HepG2 (cell line): ENCODE measurements around the gene SRGAP2B. TPM values are rescaled to one million over a fixed set of nuclear protein-coding genes. Genes with fewer than 3 reads are reported as not detected.
"Not testable (repeated sequence)": the region's sequence is repeated elsewhere in the genome, so short reads cannot be mapped to it uniquely, and the experiment has no call there.

Source experiments
- ATAC-seq: fragments of 200-7000 bp; cut with Tn5 transposase; 3 replicates; pipeline ENCODE4 v1.9.1; 2020; ENCODE audit warnings: mild to moderate bottlenecking, moderate library complexity
- BruUV-seq: library from RNA; stranded (reverse); fragments of 400-500 nt; replicated peaks from 2 replicates; lab custom pipeline; 2021; lab: Mats Ljungman, UMichigan
- CTCF ChIA-PET: fragments of 300-600 bp; formaldehyde crosslinking; extraction: SDS; loops from one replicate; lab custom pipeline; 2021; ENCODE audit warnings: low total read pairs, inconsistent platforms, low intra/inter-chr PET ratio; lab: Yijun Ruan, JAX
- POLR2A ChIA-PET: fragments of 350-600 bp; sonication (Branson Sonifier 250); formaldehyde crosslinking; loops from one replicate; lab custom pipeline; 2020; ENCODE audit warnings: antibody characterized with exemption, inconsistent platforms; lab: Yijun Ruan, JAX
- DNase-seq: peaks from one replicate; pipeline ENCODE4 v3.0.0-alpha.2; 2015; ENCODE audit warnings: low spot score
- FAIRE-seq: peaks from 3 replicates; lab custom pipeline; 2011; peaks lifted over from hg19 to GRCh38; lab: Jason Lieb, UNC
- H2AFZ ChIP-seq: one replicate; pipeline ENCODE4 v1.6.1; 2011; ENCODE audit warnings: low read length, inconsistent platforms
- H3K27ac ChIP-seq: fragments of 300-600 bp; 3 replicates; pipeline ENCODE4 v1.8.0; 2011; ENCODE audit warnings: mixed run types, mild to moderate bottlenecking, mixed read lengths, low read length, inconsistent platforms; ENCODE audit not compliant: insufficient read depth; ENCODE audit errors: extremely low read length
- H3K27me3 ChIP-seq, 2 experiments: fragments of 200-600 bp in 1 of 2; 2 replicates in 1 of 2; 3 replicates in 1 of 2; pipeline versions ENCODE4 v1.6.0 to v1.8.0; 2011; ENCODE audit warnings: low read length in 2 of 2, mild to moderate bottlenecking in 2 of 2, moderate library complexity in 2 of 2, inconsistent platforms in 1 of 2; ENCODE audit not compliant: insufficient read depth in 2 of 2, control insufficient read depth in 1 of 2
- H3K36me3 ChIP-seq, 2 experiments: fragments of 200-600 bp in 1 of 2; replicated peaks in 1 of 2; 2 replicates in 1 of 2; 3 replicates in 1 of 2; pipeline versions ENCODE4 v1.5.1 to v1.8.0; 2011; ENCODE audit warnings: low read length in 2 of 2, inconsistent platforms in 1 of 2; ENCODE audit not compliant: insufficient read depth in 2 of 2, control insufficient read depth in 1 of 2
- H3K4me1 ChIP-seq: 2 replicates; pipeline ENCODE4 v1.5.1; 2012; ENCODE audit warnings: low read length, inconsistent platforms; ENCODE audit not compliant: insufficient read depth
- H3K4me2 ChIP-seq: 2 replicates; pipeline ENCODE4 v1.6.0; 2011; ENCODE audit warnings: low read depth, low read length, inconsistent platforms
- H3K4me3 ChIP-seq, 3 experiments: fragments of 200-600 bp in 1 of 3; sonication (generic), shearing (Covaris generic) in 1 of 3; replicated peaks in 1 of 3; 2 replicates each; pipeline ENCODE4 v1.5.1; 2011 to 2016; ENCODE audit warnings: low read length in 3 of 3, inconsistent platforms in 2 of 3, low read depth in 2 of 3, mild to moderate bottlenecking in 2 of 3, control low read depth in 1 of 3, mixed read lengths in 1 of 3; ENCODE audit not compliant: insufficient read depth in 1 of 3
- H3K79me2 ChIP-seq: one replicate; pipeline ENCODE4 v1.6.1; 2011; ENCODE audit warnings: low read length, inconsistent platforms; ENCODE audit not compliant: insufficient read depth
- H3K9ac ChIP-seq: 2 replicates; pipeline ENCODE4 v1.6.0; 2011; ENCODE audit warnings: mild to moderate bottlenecking, low read depth, low read length, inconsistent platforms; ENCODE audit not compliant: insufficient read depth
- H3K9me3 ChIP-seq: 2 replicates; pipeline ENCODE4 v1.5.1; 2012; ENCODE audit warnings: mild to moderate bottlenecking, low read length
- H4K20me1 ChIP-seq: 2 replicates; pipeline ENCODE4 v1.6.0; 2011; ENCODE audit warnings: inconsistent platforms, mild to moderate bottlenecking, low read length, moderate library complexity; ENCODE audit not compliant: insufficient read depth
- BCL6 ChIP-seq: IDR thresholded peaks from 2 replicates; pipeline ENCODE4 v1.6.1; 2016; ENCODE audit warnings: missing genetic modification reagents, missing compliant biosample characterization
- ELF1 ChIP-seq: sonication (generic); formaldehyde crosslinking; IDR thresholded peaks from 2 replicates; pipeline ENCODE4 v1.4.0; 2020; ENCODE audit warnings: missing genetic modification reagents
- ELF3 ChIP-seq: IDR thresholded peaks from 2 replicates; pipeline ENCODE4 v1.6.1; 2016; ENCODE audit warnings: missing genetic modification reagents, missing compliant biosample characterization
- EP300 ChIP-seq, 3 experiments: sonication (generic) in 1 of 3; formaldehyde crosslinking in 1 of 3; IDR thresholded peaks; 2 replicates each; pipeline versions ENCODE4 v1.5.1 to v1.6.1; 2011 to 2020; ENCODE audit warnings: low read depth in 2 of 3, low read length in 2 of 3, borderline replicate concordance in 1 of 3, improper control_type of control experiment in 1 of 3, mild to moderate bottlenecking in 1 of 3, missing genetic modification reagents in 1 of 3, moderate library complexity in 1 of 3
- ETV5 ChIP-seq: IDR thresholded peaks from 2 replicates; pipeline ENCODE4 v1.6.1; 2018; ENCODE audit warnings: missing biosample characterization, missing genetic modification reagents, inconsistent platforms, borderline replicate concordance
- FOXO1 ChIP-seq: sonication (generic); formaldehyde crosslinking; IDR thresholded peaks from 2 replicates; pipeline ENCODE4 v1.4.0; 2020; ENCODE audit warnings: missing genetic modification reagents
- HNF4A ChIP-seq: sonication (generic); formaldehyde crosslinking; IDR thresholded peaks from 2 replicates; pipeline ENCODE4 v1.4.0; 2020; ENCODE audit warnings: missing genetic modification reagents
- RARA ChIP-seq: IDR thresholded peaks from 2 replicates; pipeline ENCODE4 v1.6.1; 2016; ENCODE audit warnings: missing genetic modification reagents, missing compliant biosample characterization
- RXRA ChIP-seq: sonication (generic); formaldehyde crosslinking; IDR thresholded peaks from 2 replicates; pipeline ENCODE4 v1.5.1; 2020; ENCODE audit warnings: missing genetic modification reagents
- SAP130 ChIP-seq: IDR thresholded peaks from 2 replicates; pipeline ENCODE4 v1.6.1; 2016; ENCODE audit warnings: low read depth
- SOX5 ChIP-seq: IDR thresholded peaks from 2 replicates; pipeline ENCODE4 v1.6.1; 2016; ENCODE audit warnings: borderline replicate concordance
- SOX6 ChIP-seq, 2 experiments: fragments of 450-650 bp in 1 of 2; sonication (generic) in 1 of 2; formaldehyde crosslinking in 1 of 2; IDR thresholded peaks; 2 replicates each; pipeline versions ENCODE4 v1.4.0 to v1.6.1; 2017 to 2020; ENCODE audit warnings: antibody characterized with exemption in 1 of 2, mild to moderate bottlenecking in 1 of 2, missing genetic modification reagents in 1 of 2
- WGBS: methylation state at CpG from one replicate; pipeline ENCODE4 v1.1.6; 2017; ENCODE audit warnings: low lambda C conversion rate; 5-methylcytosine and 5-hydroxymethylcytosine counted together
- in situ Hi-C: cut with HindIII; loops from 2 replicates; pipeline ENCODE4 v1.10.0; 2017; ENCODE audit warnings: low pct_unique_long_range_greater_than_20kb; ENCODE audit not compliant: extremely low pct_ligation_motif_present
- intact Hi-C: fragments of 100-400 bp; cut with micrococcal nuclease; formaldehyde crosslinking; loops from one replicate; pipeline ENCODE4 v1.10.0; 2022; ENCODE audit not compliant: unreplicated experiment
- polyA plus RNA-seq, 8 experiments: library from polyadenylated mRNA; depleted of rRNA in 3 of 8; stranded (reverse) in 7 of 8; unstranded in 1 of 8; fragments of >200 nt; fragmentation: Illumina TruSeq in 4 of 8; extraction: Trizol in 4 of 8; gene quantifications; 2 replicates each; pipeline versions ENCODE4 v1.2.1 to v1.2.3, GENCODE V29; 2011 to 2016; ENCODE audit warnings: low read depth in 4 of 8, missing spikeins in 1 of 8, mixed read lengths in 1 of 8; ENCODE audit not compliant: insufficient read depth in 1 of 8
- total RNA-seq, 5 experiments: library from RNA; depleted of rRNA; stranded (reverse); fragments of >200 nt; fragmentation: Illumina TruSeq; extraction: Trizol; gene quantifications; 2 replicates each; pipeline ENCODE4 v1.2.3, GENCODE V29; 2016; ENCODE audit warnings: low read depth in 1 of 5
- TF ChIP-seq, protein P1 (sequence below): sonication (generic); formaldehyde crosslinking; IDR thresholded peaks from 2 replicates; pipeline ENCODE4 v1.4.0; 2020; ENCODE audit warnings: missing genetic modification reagents, borderline replicate concordance
- TF ChIP-seq, protein P2 (sequence below): sonication (generic); formaldehyde crosslinking; IDR thresholded peaks from 2 replicates; pipeline ENCODE4 v1.4.0; 2020; ENCODE audit warnings: missing genetic modification reagents

SRGAP2B gene
- total and polyA plus RNA-seq, 2 of the 13 experiments (the other 11 are each of a cell fraction or from before 2014, with no cell fraction given), result 9.2 to 16.1 TPM

DNA sequence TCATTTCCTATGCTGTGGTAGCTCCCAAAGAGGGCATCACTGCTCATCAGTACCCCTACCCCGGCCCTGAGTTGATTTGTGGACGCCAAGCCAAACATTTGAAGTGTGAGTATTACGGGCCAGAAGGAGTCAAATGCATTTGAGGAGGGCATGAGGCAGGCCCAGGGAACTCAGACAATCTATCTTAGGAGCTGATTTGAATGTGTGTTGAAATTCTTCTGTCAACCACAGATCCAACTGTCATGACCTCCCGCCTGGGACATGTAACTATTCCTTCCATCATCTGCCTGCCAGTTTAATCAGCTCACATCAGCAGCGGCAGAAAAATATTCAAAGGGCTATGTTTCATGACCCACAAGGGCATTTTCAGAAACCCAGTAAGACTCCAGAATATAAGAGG lies 162.1 kb downstream of the SRGAP2B start:
- H3K27me3 ChIP-seq, H3K4me3 ChIP-seq, intact Hi-C loops, H4K20me1 ChIP-seq, CTCF ChIA-PET, ATAC-seq, in situ Hi-C loops, BruUV-seq, H3K9ac ChIP-seq, H3K79me2 ChIP-seq, H3K36me3 ChIP-seq, DNase-seq, POLR2A ChIA-PET, H3K4me1 ChIP-seq, H3K27ac ChIP-seq, FAIRE-seq, H2AFZ ChIP-seq, H3K9me3 ChIP-seq, H3K4me2 ChIP-seq: not testable (repeated sequence)
- WGBS, result 80% methylated on average over 3 of the region's 5 CpGs

DNA sequence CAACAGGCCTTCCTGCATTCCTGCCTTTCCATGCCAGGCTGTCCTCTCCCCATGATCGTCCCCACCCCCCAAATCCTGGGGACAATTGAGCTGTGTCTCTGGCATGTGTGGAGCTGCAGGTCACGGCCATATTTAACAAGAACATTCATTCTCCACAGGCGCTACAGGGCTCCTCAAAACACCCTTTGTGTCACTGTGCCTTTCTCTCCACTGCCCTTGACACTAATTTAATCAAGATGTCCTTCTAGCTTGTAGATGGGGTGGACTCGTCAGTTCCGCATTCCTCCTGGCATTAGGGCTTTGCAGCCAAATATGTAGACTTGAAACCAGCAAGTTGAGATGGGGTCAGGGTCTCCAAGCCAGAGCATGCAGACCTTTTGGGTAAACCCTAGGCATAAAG lies 163.0 kb downstream of the SRGAP2B start:
- peak overlapping the region; percentile 7; the same call in 1 of the 2 replicates for H3K4me2 ChIP-seq
- FAIRE-seq; H3K9me3 ChIP-seq; BruUV-seq; CTCF ChIA-PET; H3K79me2 ChIP-seq; H4K20me1 ChIP-seq; H3K4me3 ChIP-seq; H3K4me1 ChIP-seq; H3K27me3 ChIP-seq; H3K9ac ChIP-seq; intact Hi-C loops; H3K36me3 ChIP-seq; in situ Hi-C loops; POLR2A ChIA-PET; H2AFZ ChIP-seq; TF ChIP-seq SOX6 (IDR thresholded peaks at IDR 0.05); EP300 (IDR thresholded peaks at IDR 0.05; ENCODE audit: low read depth in 2 of 2, low read length in 2 of 2): not testable (repeated sequence)
- DNase-seq (peak; percentile 88), ATAC-seq (peak; percentile 88)
- peak overlapping the region; percentile 55 for H3K27ac ChIP-seq
- 8% methylated on average over 4 of the region's 5 CpGs for WGBS
- TF ChIP-seq SAP130 (CRISPR knock-in tag) (peak; percentile 36; the same call in 1 of the 2 replicates), HNF4A (CRISPR knock-in tag) (peak; percentile 41), BCL6 (CRISPR knock-in tag) (0 out of 2 replicates have a peak, but pooled peaks have one; percentile 32), SOX6 (CRISPR knock-in tag; IDR thresholded peaks at IDR 0.05) (0 out of 2 replicates have a peak, but pooled peaks have one; percentile 20), ELF3 (CRISPR knock-in tag) (peak; percentile 78), FOXO1 (CRISPR knock-in tag) (peak; percentile 36; the same call in 1 of the 2 replicates), ETV5 (CRISPR knock-in tag) (peak; percentile 34; the same call in 1 of the 2 replicates), RXRA (CRISPR knock-in tag) (peak; percentile 49; the same call in 1 of the 2 replicates), SOX5 (CRISPR knock-in tag) (peak; percentile 52; the same call in 1 of the 2 replicates), RARA (CRISPR knock-in tag) (peak; percentile 63), EP300 (CRISPR knock-in tag; IDR thresholded peaks at IDR 0.05; ENCODE audit: borderline replicate concordance) (peak; percentile 24; the same call in 1 of the 2 replicates), ELF1 (CRISPR knock-in tag) (peak; percentile 79)
- TF ChIP-seq, protein P1, sequence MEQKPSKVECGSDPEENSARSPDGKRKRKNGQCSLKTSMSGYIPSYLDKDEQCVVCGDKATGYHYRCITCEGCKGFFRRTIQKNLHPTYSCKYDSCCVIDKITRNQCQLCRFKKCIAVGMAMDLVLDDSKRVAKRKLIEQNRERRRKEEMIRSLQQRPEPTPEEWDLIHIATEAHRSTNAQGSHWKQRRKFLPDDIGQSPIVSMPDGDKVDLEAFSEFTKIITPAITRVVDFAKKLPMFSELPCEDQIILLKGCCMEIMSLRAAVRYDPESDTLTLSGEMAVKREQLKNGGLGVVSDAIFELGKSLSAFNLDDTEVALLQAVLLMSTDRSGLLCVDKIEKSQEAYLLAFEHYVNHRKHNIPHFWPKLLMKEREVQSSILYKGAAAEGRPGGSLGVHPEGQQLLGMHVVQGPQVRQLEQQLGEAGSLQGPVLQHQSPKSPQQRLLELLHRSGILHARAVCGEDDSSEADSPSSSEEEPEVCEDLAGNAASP (CRISPR knock-in tag), result peak; percentile 86; the same call in 1 of the 2 replicates
- TF ChIP-seq, protein P2, sequence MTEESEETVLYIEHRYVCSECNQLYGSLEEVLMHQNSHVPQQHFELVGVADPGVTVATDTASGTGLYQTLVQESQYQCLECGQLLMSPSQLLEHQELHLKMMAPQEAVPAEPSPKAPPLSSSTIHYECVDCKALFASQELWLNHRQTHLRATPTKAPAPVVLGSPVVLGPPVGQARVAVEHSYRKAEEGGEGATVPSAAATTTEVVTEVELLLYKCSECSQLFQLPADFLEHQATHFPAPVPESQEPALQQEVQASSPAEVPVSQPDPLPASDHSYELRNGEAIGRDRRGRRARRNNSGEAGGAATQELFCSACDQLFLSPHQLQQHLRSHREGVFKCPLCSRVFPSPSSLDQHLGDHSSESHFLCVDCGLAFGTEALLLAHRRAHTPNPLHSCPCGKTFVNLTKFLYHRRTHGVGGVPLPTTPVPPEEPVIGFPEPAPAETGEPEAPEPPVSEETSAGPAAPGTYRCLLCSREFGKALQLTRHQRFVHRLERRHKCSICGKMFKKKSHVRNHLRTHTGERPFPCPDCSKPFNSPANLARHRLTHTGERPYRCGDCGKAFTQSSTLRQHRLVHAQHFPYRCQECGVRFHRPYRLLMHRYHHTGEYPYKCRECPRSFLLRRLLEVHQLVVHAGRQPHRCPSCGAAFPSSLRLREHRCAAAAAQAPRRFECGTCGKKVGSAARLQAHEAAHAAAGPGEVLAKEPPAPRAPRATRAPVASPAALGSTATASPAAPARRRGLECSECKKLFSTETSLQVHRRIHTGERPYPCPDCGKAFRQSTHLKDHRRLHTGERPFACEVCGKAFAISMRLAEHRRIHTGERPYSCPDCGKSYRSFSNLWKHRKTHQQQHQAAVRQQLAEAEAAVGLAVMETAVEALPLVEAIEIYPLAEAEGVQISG (CRISPR knock-in tag), result peak; percentile 18; the same call in 1 of the 2 replicates
